ENCODE results near the gene DUSP22. TPM values are rescaled to one million over a fixed set of nuclear protein-coding genes. Genes with fewer than 3 reads are reported as not detected.

The DUSP22 gene
- total and polyA plus RNA-seq, 4 donors = 23.0 to 65.8 (median 49.3) TPM

- 82 to 84% methylated on average over 9 of the region's 9 CpGs for WGBS, 2 donors
- DNase-seq (no peak), ATAC-seq (ENCODE audit: low FRiP score) (no peak)
- H3K9me3 ChIP-seq (ENCODE audit: control insufficient read depth, low read length) = no peaks in the 10 kb centered on the region
- no peaks in the 10 kb centered on the region for H3K36me3 ChIP-seq (ENCODE audit: control insufficient read depth in 1 of 2, insufficient read depth in 2 of 2, low read length in 1 of 2)
- no peak overlapping the region for H3K4me3 ChIP-seq (ENCODE audit: low read length in 2 of 2)
- peaks cover 0 to 2% of the 10 kb centered on the region in 2 donors for H3K27me3 ChIP-seq (ENCODE audit: control insufficient read depth in 1 of 2, insufficient read depth in 2 of 2, low read length in 1 of 2)
- H3K27ac ChIP-seq (ENCODE audit: low read depth in 1 of 2, low read length in 2 of 2) = no peak overlapping the region
- intact Hi-C loops (cut with DNase I) = no loop called here
- no peaks in the 10 kb centered on the region for H3K4me1 ChIP-seq (ENCODE audit: control insufficient read depth in 1 of 2, insufficient read depth in 2 of 2, low read length in 2 of 2)
Measured at GRCh38 chr6:255041-255750, 37.1 kb upstream of the DUSP22 start.

DNA sequence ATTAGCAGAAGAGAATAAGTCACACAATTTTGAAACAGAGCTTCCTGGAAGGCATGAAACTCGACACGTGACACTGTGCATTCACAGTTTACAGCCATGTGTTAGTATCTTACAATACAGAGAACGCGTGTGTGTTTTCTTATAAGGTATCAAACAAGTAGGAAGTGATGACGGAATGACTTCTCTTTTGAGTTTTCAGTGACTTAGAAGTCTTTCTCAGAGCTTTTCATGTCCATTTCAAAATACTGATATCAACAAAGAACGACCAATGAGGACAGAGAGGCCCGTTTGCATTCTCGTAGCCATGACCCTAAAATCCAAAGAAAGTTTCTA is 36.6 kb upstream of the DUSP22 start:
- intact Hi-C loops (cut with DNase I) = no loop called here
- peaks cover 0 to 2% of the 10 kb centered on the region in 2 donors for H3K27me3 ChIP-seq (ENCODE audit: control insufficient read depth in 1 of 2, insufficient read depth in 2 of 2, low read length in 1 of 2)
- H3K4me1 ChIP-seq (ENCODE audit: control insufficient read depth in 1 of 2, insufficient read depth in 2 of 2, low read length in 2 of 2) = no peaks in the 10 kb centered on the region
- no peak for DNase-seq
- no peak for ATAC-seq (ENCODE audit: low FRiP score)
- H3K4me3 ChIP-seq (ENCODE audit: low read length in 2 of 2) = no peak overlapping the region
- H3K27ac ChIP-seq (ENCODE audit: low read depth in 1 of 2, low read length in 2 of 2) = no peak overlapping the region
- H3K36me3 ChIP-seq (ENCODE audit: control insufficient read depth in 1 of 2, insufficient read depth in 2 of 2, low read length in 1 of 2) = no peaks in the 10 kb centered on the region
- H3K9me3 ChIP-seq (ENCODE audit: control insufficient read depth, low read length) = no peaks in the 10 kb centered on the region
- WGBS, 2 donors = 80 to 85% methylated on average over 8 of the region's 8 CpGs

DNA sequence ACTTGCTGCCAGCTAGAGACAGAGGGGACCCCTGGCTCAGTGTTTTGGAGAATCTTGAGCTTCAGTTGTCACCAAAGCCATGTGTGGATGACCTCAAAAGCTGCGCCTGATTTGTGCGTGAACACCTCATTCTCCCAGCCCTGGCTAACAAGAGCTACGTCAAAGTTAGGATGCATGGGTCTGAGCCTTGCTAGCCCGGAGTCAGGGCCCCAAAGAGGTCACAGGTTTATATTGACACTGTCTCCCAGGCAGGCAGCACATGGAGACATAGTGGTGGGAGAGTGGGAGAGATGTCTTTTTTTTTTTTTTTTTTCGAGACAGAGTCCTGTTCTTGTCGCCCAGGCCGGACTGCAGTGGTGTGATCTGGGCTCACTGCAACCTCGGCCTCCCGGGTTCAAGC is 36.1 kb upstream of the DUSP22 start:
- ATAC-seq (ENCODE audit: low FRiP score) (no peak), DNase-seq (no peak)
- Histone ChIP-seq H3K9me3 (ENCODE audit: control insufficient read depth, low read length) (no peaks in the 10 kb centered on the region), H3K36me3 (ENCODE audit: control insufficient read depth in 1 of 2, insufficient read depth in 2 of 2, low read length in 1 of 2) (no peaks in the 10 kb centered on the region), H3K4me3 (ENCODE audit: low read length in 2 of 2) (no peak overlapping the region), H3K27ac (ENCODE audit: low read depth in 1 of 2, low read length in 2 of 2) (no peak overlapping the region), H3K4me1 (ENCODE audit: control insufficient read depth in 1 of 2, insufficient read depth in 2 of 2, low read length in 2 of 2) (no peaks in the 10 kb centered on the region), H3K27me3 (ENCODE audit: control insufficient read depth in 1 of 2, insufficient read depth in 2 of 2, low read length in 1 of 2) (peaks cover 0 to 2% of the 10 kb centered on the region in 2 donors)
- intact Hi-C loops (cut with DNase I) = no loop called here
- 83 to 84% methylated on average over 8 to 9 of the region's 9 CpGs for WGBS, 2 donors

DNA sequence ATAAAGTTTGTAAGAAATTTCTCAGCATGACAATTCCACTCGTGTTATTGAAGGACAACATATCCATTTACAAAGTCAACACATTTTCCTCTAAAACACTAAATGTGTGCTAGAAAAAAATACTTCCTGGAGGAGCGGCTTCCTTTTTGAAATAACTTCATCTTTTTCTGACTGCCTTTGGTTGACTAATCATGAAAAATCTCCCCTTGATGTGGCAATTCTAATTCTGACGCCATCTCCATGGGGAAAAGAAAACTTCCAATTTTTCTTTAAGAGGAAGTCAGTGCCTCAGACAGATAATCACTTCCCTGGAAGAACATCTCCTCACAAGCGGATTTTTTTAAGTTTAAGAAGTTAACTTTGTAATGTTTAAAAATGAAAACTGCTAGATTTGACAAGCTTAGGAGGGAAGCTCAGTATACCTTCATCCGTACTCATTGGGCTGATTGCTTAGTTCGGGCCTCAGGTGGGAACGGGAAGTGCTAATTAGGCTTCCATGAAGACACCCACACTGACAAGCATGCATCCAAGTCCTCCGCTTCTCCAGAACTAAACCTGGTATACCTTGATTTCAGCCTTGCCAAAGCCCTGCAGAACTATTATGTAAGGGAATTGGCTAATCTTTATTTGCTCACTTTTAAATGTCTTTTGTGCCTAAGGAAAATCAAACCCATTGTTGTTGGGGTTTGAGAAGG is 35.1 kb upstream of the DUSP22 start:
- H3K36me3 ChIP-seq (ENCODE audit: control insufficient read depth in 1 of 2, insufficient read depth in 2 of 2, low read length in 1 of 2) = no peaks in the 10 kb centered on the region
- H3K4me1 ChIP-seq (ENCODE audit: control insufficient read depth in 1 of 2, insufficient read depth in 2 of 2, low read length in 2 of 2) = no peaks in the 10 kb centered on the region
- no peak overlapping the region for H3K27ac ChIP-seq (ENCODE audit: low read depth in 1 of 2, low read length in 2 of 2)
- intact Hi-C loops (cut with DNase I) = no loop called here
- WGBS, 2 donors = 55 to 58% methylated on average over 8 of the region's 8 CpGs
- ATAC-seq (ENCODE audit: low FRiP score) = no peak
- DNase-seq = no peak
- no peak overlapping the region for H3K4me3 ChIP-seq (ENCODE audit: low read length in 2 of 2)
- peaks cover 0 to 2% of the 10 kb centered on the region in 2 donors for H3K27me3 ChIP-seq (ENCODE audit: control insufficient read depth in 1 of 2, insufficient read depth in 2 of 2, low read length in 1 of 2)
- H3K9me3 ChIP-seq (ENCODE audit: control insufficient read depth, low read length) = no peaks in the 10 kb centered on the region

- Histone ChIP-seq H3K4me3 (ENCODE audit: low read length in 2 of 2) (no peak overlapping the region), H3K36me3 (ENCODE audit: control insufficient read depth in 1 of 2, insufficient read depth in 2 of 2, low read length in 1 of 2) (no peaks in the 10 kb centered on the region), H3K27ac (ENCODE audit: low read depth in 1 of 2, low read length in 2 of 2) (no peak overlapping the region), H3K9me3 (ENCODE audit: control insufficient read depth, low read length) (no peaks in the 10 kb centered on the region), H3K27me3 (ENCODE audit: control insufficient read depth in 1 of 2, insufficient read depth in 2 of 2, low read length in 1 of 2) (peaks cover 0 to 2% of the 10 kb centered on the region in 2 donors), H3K4me1 (ENCODE audit: control insufficient read depth in 1 of 2, insufficient read depth in 2 of 2, low read length in 2 of 2) (no peaks in the 10 kb centered on the region)
- ATAC-seq (ENCODE audit: low FRiP score) (no peak), DNase-seq (no peak)
- intact Hi-C loops (cut with DNase I) = no loop called here
- 49 to 61% methylated on average over 1 of the region's 1 CpG for WGBS, 2 donors
Measured at GRCh38 chr6:257774-258173, 34.5 kb upstream of the DUSP22 start.

DNA sequence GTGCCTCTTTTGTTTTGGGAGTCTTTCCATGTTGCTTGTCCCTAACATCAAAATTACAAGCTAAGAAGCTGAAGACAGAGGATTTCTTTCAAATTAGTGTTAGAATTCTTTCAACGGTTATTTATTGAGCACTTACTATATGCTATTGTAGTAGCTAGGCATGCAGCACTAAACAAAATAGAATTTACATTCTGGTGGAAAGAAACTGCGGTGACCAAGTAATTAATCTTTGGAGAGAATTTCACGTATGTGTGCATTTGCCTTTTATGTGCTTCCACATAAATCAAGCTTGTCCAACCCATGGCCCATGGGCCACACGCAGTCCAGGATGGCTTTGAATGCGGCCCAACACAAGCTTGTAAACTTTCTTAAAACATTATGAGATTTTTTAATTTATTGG is 33.0 kb upstream of the DUSP22 start:
- H3K9me3 ChIP-seq (ENCODE audit: control insufficient read depth, low read length) = no peaks in the 10 kb centered on the region
- ATAC-seq (ENCODE audit: low FRiP score) = no peak
- peaks cover 0 to 2% of the 10 kb centered on the region in 2 donors for H3K27me3 ChIP-seq (ENCODE audit: control insufficient read depth in 1 of 2, insufficient read depth in 2 of 2, low read length in 1 of 2)
- H3K36me3 ChIP-seq (ENCODE audit: control insufficient read depth in 1 of 2, insufficient read depth in 2 of 2, low read length in 1 of 2) = no peaks in the 10 kb centered on the region
- 53 to 67% methylated on average over 5 of the region's 5 CpGs for WGBS, 2 donors
- DNase-seq = no peak
- H3K4me1 ChIP-seq (ENCODE audit: control insufficient read depth in 1 of 2, insufficient read depth in 2 of 2, low read length in 2 of 2) = no peaks in the 10 kb centered on the region
- H3K27ac ChIP-seq (ENCODE audit: low read depth in 1 of 2, low read length in 2 of 2) = no peak overlapping the region
- intact Hi-C loops (cut with DNase I) = no loop called here
- H3K4me3 ChIP-seq (ENCODE audit: low read length in 2 of 2) = no peak overlapping the region

GRCh38 chr6:259901-260508 is 32.3 kb upstream of the DUSP22 start:
- DNase-seq = no peak
- intact Hi-C loops (cut with DNase I) = no loop called here
- no peaks in the 10 kb centered on the region for H3K4me1 ChIP-seq (ENCODE audit: control insufficient read depth in 1 of 2, insufficient read depth in 2 of 2, low read length in 2 of 2)

DNA sequence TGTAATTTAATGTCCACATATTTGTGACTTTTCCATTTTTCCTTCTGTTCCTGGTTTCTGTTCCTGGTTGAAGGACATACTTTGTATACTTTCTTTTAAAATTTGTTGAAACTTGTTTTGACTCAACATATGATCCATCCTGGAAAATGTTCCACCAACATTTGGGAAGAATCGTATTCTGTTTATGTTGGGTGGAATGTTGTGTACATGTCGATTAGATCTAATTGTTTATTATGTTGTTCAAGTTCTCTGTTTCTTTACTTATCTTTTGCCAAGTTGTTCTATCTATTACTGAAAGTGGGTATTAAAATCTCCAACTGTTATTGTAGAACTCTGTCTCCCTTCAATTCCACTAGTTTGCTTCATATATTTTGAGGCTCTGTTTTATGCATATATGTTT is 27.7 kb upstream of the DUSP22 start:
- Histone ChIP-seq H3K27ac (ENCODE audit: low read depth in 1 of 2, low read length in 2 of 2) (no peak overlapping the region), H3K4me3 (ENCODE audit: low read length in 2 of 2) (no peak overlapping the region), H3K9me3 (ENCODE audit: control insufficient read depth, low read length) (no peaks in the 10 kb centered on the region), H3K27me3 (ENCODE audit: control insufficient read depth in 1 of 2, insufficient read depth in 2 of 2, low read length in 1 of 2) (no peaks in the 10 kb centered on the region), H3K36me3 (ENCODE audit: control insufficient read depth in 1 of 2, insufficient read depth in 2 of 2, low read length in 1 of 2) (no peaks in the 10 kb centered on the region), H3K4me1 (ENCODE audit: control insufficient read depth in 1 of 2, insufficient read depth in 2 of 2, low read length in 2 of 2) (no peaks in the 10 kb centered on the region)
- WGBS, 2 donors = 76 to 85% methylated on average over 2 of the region's 2 CpGs
- intact Hi-C loops (cut with DNase I) = no loop called here
- no peak for ATAC-seq (ENCODE audit: low FRiP score)
- DNase-seq = no peak

More at GRCh38 chr6:259901-260508, 32.3 kb upstream of the DUSP22 start:
- no peak overlapping the region for H3K4me3 ChIP-seq (ENCODE audit: low read length in 2 of 2)
- no peaks in the 10 kb centered on the region for H3K36me3 ChIP-seq (ENCODE audit: control insufficient read depth in 1 of 2, insufficient read depth in 2 of 2, low read length in 1 of 2)
- 65 to 66% methylated on average over 5 of the region's 5 CpGs for WGBS, 2 donors
- H3K27ac ChIP-seq (ENCODE audit: low read depth in 1 of 2, low read length in 2 of 2) = no peak overlapping the region
- no peak for ATAC-seq (ENCODE audit: low FRiP score)
- no peaks in the 10 kb centered on the region for H3K9me3 ChIP-seq (ENCODE audit: control insufficient read depth, low read length)
- peaks cover 0 to 2% of the 10 kb centered on the region in 2 donors for H3K27me3 ChIP-seq (ENCODE audit: control insufficient read depth in 1 of 2, insufficient read depth in 2 of 2, low read length in 1 of 2)
